Liver (tissue), 9 donors: ENCODE measurements around the gene MAGOHB. TPM values are rescaled to one million over a fixed set of nuclear protein-coding genes. Genes with fewer than 3 reads are reported as not detected.

Experiments
- DNase-seq: peaks from one replicate; pipeline ENCODE4 v3.0.0-alpha.2; 2017; ENCODE audit warnings: low spot score
- H3K27ac ChIP-seq, 2 donors: one replicate each; pipeline ENCODE4 v1.7.0; 2013; ENCODE audit warnings: inconsistent platforms in 2 of 2, low read length in 2 of 2, control low read depth in 1 of 2, low read depth in 1 of 2, mild to moderate bottlenecking in 1 of 2
- H3K27me3 ChIP-seq, 4 donors: one replicate each; pipeline versions ENCODE4 v1.6.1 to v1.7.0; 2013; ENCODE audit warnings: low read length in 3 of 4, inconsistent platforms in 1 of 4, mild to moderate bottlenecking in 1 of 4, moderate library complexity in 1 of 4; ENCODE audit not compliant: control insufficient read depth in 4 of 4, insufficient read depth in 4 of 4
- H3K36me3 ChIP-seq, 4 donors: one replicate each; pipeline versions ENCODE4 v1.6.1 to v1.7.0; 2013; ENCODE audit warnings: low read length in 3 of 4, mild to moderate bottlenecking in 3 of 4, low read depth in 1 of 4, moderate library complexity in 1 of 4; ENCODE audit not compliant: control insufficient read depth in 4 of 4, insufficient read depth in 3 of 4
- H3K4me1 ChIP-seq, 4 donors: one replicate each; pipeline versions ENCODE4 v1.6.1 to v1.7.0; 2013; ENCODE audit warnings: low read length in 3 of 4, mild to moderate bottlenecking in 3 of 4, moderate library complexity in 1 of 4; ENCODE audit not compliant: control insufficient read depth in 4 of 4, insufficient read depth in 4 of 4
- H3K4me3 ChIP-seq, 3 donors: one replicate each; pipeline versions ENCODE4 v1.6.1 to v1.7.0; 2013; ENCODE audit warnings: low read length in 3 of 3, control low read depth in 1 of 3, low read depth in 1 of 3, mild to moderate bottlenecking in 1 of 3
- H3K9ac ChIP-seq, 2 donors: one replicate each; pipeline ENCODE4 v1.7.0; 2013; ENCODE audit warnings: low read length in 2 of 2, mild to moderate bottlenecking in 2 of 2, moderate library complexity in 2 of 2, control low read depth in 1 of 2, low read depth in 1 of 2
- H3K9me3 ChIP-seq, 4 donors: one replicate each; pipeline versions ENCODE4 v1.6.1 to v1.7.0; 2013; ENCODE audit warnings: low read length in 3 of 4; ENCODE audit not compliant: control insufficient read depth in 4 of 4
- EGR1 ChIP-seq, 2 donors: IDR thresholded peaks; 2 replicates each; pipeline ENCODE4 v1.6.1; 2016 to 2018; ENCODE audit warnings: antibody characterized with exemption in 2 of 2, low read depth in 2 of 2
- FOXA1 ChIP-seq: IDR thresholded peaks from 2 replicates; pipeline ENCODE4 v1.6.1; 2016; ENCODE audit warnings: antibody characterized with exemption
- FOXA2 ChIP-seq: IDR thresholded peaks from 2 replicates; pipeline ENCODE4 v1.6.1; 2016; ENCODE audit warnings: antibody characterized with exemption
- GABPA ChIP-seq, 2 donors: IDR thresholded peaks in 1 of 2; conservative IDR thresholded peaks in 1 of 2; 2 replicates each; pipeline ENCODE4 v1.6.1; 2016; ENCODE audit warnings: antibody characterized with exemption in 2 of 2, mild to moderate bottlenecking in 1 of 2, moderate library complexity in 1 of 2
- HNF4A ChIP-seq, 2 donors: conservative IDR thresholded peaks; 2 replicates each; pipeline ENCODE4 v1.6.1; 2016; ENCODE audit warnings: antibody characterized with exemption in 2 of 2, mild to moderate bottlenecking in 2 of 2
- HNF4G ChIP-seq: IDR thresholded peaks from 2 replicates; pipeline ENCODE4 v1.6.1; 2016; ENCODE audit warnings: antibody characterized with exemption
- JUND ChIP-seq, 2 donors: IDR thresholded peaks; 2 replicates each; pipeline ENCODE4 v1.6.1; 2016; ENCODE audit warnings: antibody characterized with exemption in 2 of 2
- NR2F2 ChIP-seq: IDR thresholded peaks from 2 replicates; pipeline ENCODE4 v1.6.1; 2016; ENCODE audit warnings: antibody characterized with exemption
- RAD21 ChIP-seq, 2 donors: IDR thresholded peaks; 2 replicates each; pipeline ENCODE4 v1.6.1; 2016; ENCODE audit warnings: antibody characterized with exemption in 2 of 2, mild to moderate bottlenecking in 2 of 2
- SP1 ChIP-seq: IDR thresholded peaks from 2 replicates; pipeline ENCODE4 v1.6.1; 2018; ENCODE audit warnings: antibody characterized with exemption, mild to moderate bottlenecking
- TAF1 ChIP-seq: conservative IDR thresholded peaks from 2 replicates; pipeline ENCODE4 v1.6.1; 2016; ENCODE audit warnings: antibody characterized with exemption, mild to moderate bottlenecking
- YY1 ChIP-seq: IDR thresholded peaks from 2 replicates; pipeline ENCODE4 v1.6.1; 2016; ENCODE audit warnings: antibody characterized with exemption, mild to moderate bottlenecking
- WGBS: extraction: QIAGEN DNeasy Blood & Tissue Kit; methylation state at CpG from one replicate; pipeline ENCODE4 v1.1.7; 2013; 5-methylcytosine and 5-hydroxymethylcytosine counted together
- polyA plus RNA-seq, 2 donors: library from polyadenylated mRNA; stranded (reverse) in 1 of 2; unstranded in 1 of 2; fragments of 200-250 nt in 1 of 2; fragments of >200 nt in 1 of 2; fragmentation: Nextera tagmentation in 1 of 2; extraction: Ambion mirVana in 1 of 2; gene quantifications; one replicate each; pipeline versions ENCODE4 v1.2.1 to v1.2.3, GENCODE V29; 2013 to 2015
- total RNA-seq, 2 donors: library from RNA; depleted of rRNA; stranded (reverse); fragments of >200 nt; gene quantifications; one replicate each; pipeline ENCODE4 v1.2.3, GENCODE V29; 2014
- TF ChIP-seq, protein P1 (sequence below): IDR thresholded peaks from 2 replicates; pipeline ENCODE4 v1.6.1; 2016; ENCODE audit warnings: antibody characterized with exemption
- TF ChIP-seq, protein P2 (sequence below): IDR thresholded peaks from 2 replicates; pipeline ENCODE4 v1.6.1; 2016; ENCODE audit warnings: antibody characterized with exemption, mild to moderate bottlenecking
- TF ChIP-seq, protein P3 (sequence below): IDR thresholded peaks from 2 replicates; pipeline ENCODE4 v1.6.1; 2016; ENCODE audit warnings: antibody characterized with exemption
- TF ChIP-seq, protein P4 (sequence below): IDR thresholded peaks from 2 replicates; pipeline ENCODE4 v1.6.1; 2016; ENCODE audit warnings: antibody characterized with exemption
- TF ChIP-seq, protein P5 (sequence below): fragments of 150-350 bp; IDR thresholded peaks from 2 replicates; pipeline ENCODE4 v1.5.1; 2017; ENCODE audit warnings: improper control_type of control experiment, low read depth, low read length; ENCODE audit not compliant: missing input control
- donor health status: healthy.
- donor health status: healthy.
- donor health status: healthy.
- donor health status: healthy.
- donor health status: healthy.

Gene MAGOHB
- total and polyA plus RNA-seq, 4 donors: 7.6 to 20.7 (median 8.9) TPM

DNA sequence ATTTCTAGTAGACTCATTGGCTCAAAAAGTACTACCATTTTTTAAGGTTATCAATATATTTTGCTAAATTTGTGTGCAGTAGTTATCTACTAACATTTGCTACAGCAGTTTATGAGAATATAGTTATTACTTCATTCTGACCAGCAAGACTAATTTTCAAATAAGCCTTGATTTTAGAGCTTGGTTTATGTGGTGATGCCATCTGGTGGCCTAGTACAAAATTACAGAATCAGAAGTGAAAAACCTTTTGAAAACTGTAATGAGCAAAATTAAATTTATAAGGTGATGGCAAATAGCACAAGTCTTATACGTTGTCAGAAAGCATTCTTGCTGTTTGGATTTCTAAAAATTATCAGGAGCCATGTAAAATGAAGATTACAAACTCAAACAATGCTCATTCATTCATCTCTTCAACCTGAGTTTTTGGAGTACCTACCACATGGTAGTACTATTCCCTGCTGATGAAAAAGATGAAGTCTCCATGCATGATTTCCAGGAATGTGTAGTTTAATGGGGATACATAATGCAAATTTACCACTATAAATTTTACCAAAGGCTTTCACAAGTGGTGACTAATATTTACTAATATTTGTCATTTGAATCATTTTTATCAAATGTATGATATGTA lies 51.0 kb downstream of the MAGOHB start:
- Histone ChIP-seq H3K4me1 (no peaks in the 10 kb centered on the region), H3K27ac (no peak overlapping the region), H3K36me3 (no peaks in the 10 kb centered on the region), H3K9me3 (no peaks in the 10 kb centered on the region), H3K4me3 (no peak overlapping the region), H3K9ac (no peak overlapping the region), H3K27me3 (peaks cover 0 to 3% (median 0%) of the 10 kb centered on the region in 4 donors)
- 0% methylated on average over 1 of the region's 1 CpG for WGBS
- DNase-seq: no peak
- TF ChIP-seq EGR1 (IDR thresholded peaks at IDR 0.05; ENCODE audit: low read depth in 2 of 2): no peak
- TF ChIP-seq TAF1: no peak
- no peak for TF ChIP-seq FOXA2
- no peak for TF ChIP-seq SP1
- TF ChIP-seq YY1: no peak
- TF ChIP-seq, protein P1, sequence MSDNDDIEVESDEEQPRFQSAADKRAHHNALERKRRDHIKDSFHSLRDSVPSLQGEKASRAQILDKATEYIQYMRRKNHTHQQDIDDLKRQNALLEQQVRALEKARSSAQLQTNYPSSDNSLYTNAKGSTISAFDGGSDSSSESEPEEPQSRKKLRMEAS: no peak
- TF ChIP-seq HNF4G: no peak
- TF ChIP-seq GABPA (IDR thresholded peaks at IDR 0.05 in 1 of 2, conservative IDR thresholded peaks at IDR 0.05 in 1 of 2): no peak
- no peak for TF ChIP-seq NR2F2
- TF ChIP-seq RAD21 (IDR thresholded peaks at IDR 0.05): peak; percentile 87 to 91
- no peak for TF ChIP-seq HNF4A (conservative IDR thresholded peaks at IDR 0.05)
- no peak for TF ChIP-seq JUND (IDR thresholded peaks at IDR 0.05)
- TF ChIP-seq, protein P2, sequence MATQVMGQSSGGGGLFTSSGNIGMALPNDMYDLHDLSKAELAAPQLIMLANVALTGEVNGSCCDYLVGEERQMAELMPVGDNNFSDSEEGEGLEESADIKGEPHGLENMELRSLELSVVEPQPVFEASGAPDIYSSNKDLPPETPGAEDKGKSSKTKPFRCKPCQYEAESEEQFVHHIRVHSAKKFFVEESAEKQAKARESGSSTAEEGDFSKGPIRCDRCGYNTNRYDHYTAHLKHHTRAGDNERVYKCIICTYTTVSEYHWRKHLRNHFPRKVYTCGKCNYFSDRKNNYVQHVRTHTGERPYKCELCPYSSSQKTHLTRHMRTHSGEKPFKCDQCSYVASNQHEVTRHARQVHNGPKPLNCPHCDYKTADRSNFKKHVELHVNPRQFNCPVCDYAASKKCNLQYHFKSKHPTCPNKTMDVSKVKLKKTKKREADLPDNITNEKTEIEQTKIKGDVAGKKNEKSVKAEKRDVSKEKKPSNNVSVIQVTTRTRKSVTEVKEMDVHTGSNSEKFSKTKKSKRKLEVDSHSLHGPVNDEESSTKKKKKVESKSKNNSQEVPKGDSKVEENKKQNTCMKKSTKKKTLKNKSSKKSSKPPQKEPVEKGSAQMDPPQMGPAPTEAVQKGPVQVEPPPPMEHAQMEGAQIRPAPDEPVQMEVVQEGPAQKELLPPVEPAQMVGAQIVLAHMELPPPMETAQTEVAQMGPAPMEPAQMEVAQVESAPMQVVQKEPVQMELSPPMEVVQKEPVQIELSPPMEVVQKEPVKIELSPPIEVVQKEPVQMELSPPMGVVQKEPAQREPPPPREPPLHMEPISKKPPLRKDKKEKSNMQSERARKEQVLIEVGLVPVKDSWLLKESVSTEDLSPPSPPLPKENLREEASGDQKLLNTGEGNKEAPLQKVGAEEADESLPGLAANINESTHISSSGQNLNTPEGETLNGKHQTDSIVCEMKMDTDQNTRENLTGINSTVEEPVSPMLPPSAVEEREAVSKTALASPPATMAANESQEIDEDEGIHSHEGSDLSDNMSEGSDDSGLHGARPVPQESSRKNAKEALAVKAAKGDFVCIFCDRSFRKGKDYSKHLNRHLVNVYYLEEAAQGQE: no peak
- TF ChIP-seq, protein P3, sequence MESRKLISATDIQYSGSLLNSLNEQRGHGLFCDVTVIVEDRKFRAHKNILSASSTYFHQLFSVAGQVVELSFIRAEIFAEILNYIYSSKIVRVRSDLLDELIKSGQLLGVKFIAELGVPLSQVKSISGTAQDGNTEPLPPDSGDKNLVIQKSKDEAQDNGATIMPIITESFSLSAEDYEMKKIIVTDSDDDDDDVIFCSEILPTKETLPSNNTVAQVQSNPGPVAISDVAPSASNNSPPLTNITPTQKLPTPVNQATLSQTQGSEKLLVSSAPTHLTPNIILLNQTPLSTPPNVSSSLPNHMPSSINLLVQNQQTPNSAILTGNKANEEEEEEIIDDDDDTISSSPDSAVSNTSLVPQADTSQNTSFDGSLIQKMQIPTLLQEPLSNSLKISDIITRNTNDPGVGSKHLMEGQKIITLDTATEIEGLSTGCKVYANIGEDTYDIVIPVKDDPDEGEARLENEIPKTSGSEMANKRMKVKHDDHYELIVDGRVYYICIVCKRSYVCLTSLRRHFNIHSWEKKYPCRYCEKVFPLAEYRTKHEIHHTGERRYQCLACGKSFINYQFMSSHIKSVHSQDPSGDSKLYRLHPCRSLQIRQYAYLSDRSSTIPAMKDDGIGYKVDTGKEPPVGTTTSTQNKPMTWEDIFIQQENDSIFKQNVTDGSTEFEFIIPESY: no peak
- TF ChIP-seq FOXA1: no peak
- TF ChIP-seq, protein P4, sequence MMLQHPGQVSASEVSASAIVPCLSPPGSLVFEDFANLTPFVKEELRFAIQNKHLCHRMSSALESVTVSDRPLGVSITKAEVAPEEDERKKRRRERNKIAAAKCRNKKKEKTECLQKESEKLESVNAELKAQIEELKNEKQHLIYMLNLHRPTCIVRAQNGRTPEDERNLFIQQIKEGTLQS: no peak
- TF ChIP-seq, protein P5, sequence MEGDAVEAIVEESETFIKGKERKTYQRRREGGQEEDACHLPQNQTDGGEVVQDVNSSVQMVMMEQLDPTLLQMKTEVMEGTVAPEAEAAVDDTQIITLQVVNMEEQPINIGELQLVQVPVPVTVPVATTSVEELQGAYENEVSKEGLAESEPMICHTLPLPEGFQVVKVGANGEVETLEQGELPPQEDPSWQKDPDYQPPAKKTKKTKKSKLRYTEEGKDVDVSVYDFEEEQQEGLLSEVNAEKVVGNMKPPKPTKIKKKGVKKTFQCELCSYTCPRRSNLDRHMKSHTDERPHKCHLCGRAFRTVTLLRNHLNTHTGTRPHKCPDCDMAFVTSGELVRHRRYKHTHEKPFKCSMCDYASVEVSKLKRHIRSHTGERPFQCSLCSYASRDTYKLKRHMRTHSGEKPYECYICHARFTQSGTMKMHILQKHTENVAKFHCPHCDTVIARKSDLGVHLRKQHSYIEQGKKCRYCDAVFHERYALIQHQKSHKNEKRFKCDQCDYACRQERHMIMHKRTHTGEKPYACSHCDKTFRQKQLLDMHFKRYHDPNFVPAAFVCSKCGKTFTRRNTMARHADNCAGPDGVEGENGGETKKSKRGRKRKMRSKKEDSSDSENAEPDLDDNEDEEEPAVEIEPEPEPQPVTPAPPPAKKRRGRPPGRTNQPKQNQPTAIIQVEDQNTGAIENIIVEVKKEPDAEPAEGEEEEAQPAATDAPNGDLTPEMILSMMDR: peak; percentile 61
